Upper lobe of right lung (tissue), 1 donor: ENCODE data around the gene CAPRIN2. TPM values are rescaled to one million over a fixed set of nuclear protein-coding genes. Genes with fewer than 3 reads are reported as not detected.

Source experiments
- ATAC-seq: fragments of 200-7000 bp; cut with Tn5 transposase; one replicate; pipeline ENCODE4 v1.9.1; 2020; ENCODE audit warnings: mild to moderate bottlenecking, moderate library complexity
- DNase-seq: peaks from one replicate; pipeline ENCODE4 v3.0.0-alpha.2; 2020
- H3K27ac ChIP-seq: fragments of 200-600 bp; one replicate; pipeline ENCODE4 v1.8.0; 2022
- H3K27me3 ChIP-seq: fragments of 200-600 bp; one replicate; pipeline ENCODE4 v1.8.0; 2022; ENCODE audit warnings: mild to moderate bottlenecking
- H3K36me3 ChIP-seq: fragments of 200-600 bp; one replicate; pipeline ENCODE4 v1.8.0; 2022
- H3K4me1 ChIP-seq: fragments of 200-600 bp; one replicate; pipeline ENCODE4 v1.8.0; 2022
- H3K4me3 ChIP-seq: fragments of 200-600 bp; one replicate; pipeline ENCODE4 v1.8.0; 2022; ENCODE audit warnings: mild to moderate bottlenecking
- H3K9me3 ChIP-seq: fragments of 200-600 bp; one replicate; pipeline ENCODE4 v1.8.0; 2022
- CTCF ChIP-seq: fragments of 200-600 bp; IDR thresholded peaks from one replicate; pipeline ENCODE4 v1.8.0; 2022; ENCODE audit warnings: antibody characterized with exemption
- intact Hi-C: fragments of 100-400 bp; cut with DNase I; formaldehyde crosslinking; loops from one replicate; pipeline ENCODE4 v1.11.0; 2022
- total RNA-seq: library from RNA; stranded (reverse); fragmentation: NEBNext Ultra II Directional; extraction: Animal tissue kit (Norgen Biotek cat#: 25700); gene quantifications from one replicate; pipeline ENCODE4 v1.2.1, GENCODE V29; 2021
- donor health status: DM: no; HTN: yes; CAD: no; lungs with severe emphysema.

Gene CAPRIN2
- total RNA-seq, 1 donor from 2014 or later: 17.2 TPM

GRCh38 chr12:30794591-30795409, 40.0 kb upstream of the CAPRIN2 start:
- Histone ChIP-seq H3K9me3 (no peaks in the 10 kb centered on the region), H3K4me1 (peaks cover 4% of the 10 kb centered on the region), H3K27me3 (peaks cover 9% of the 10 kb centered on the region), H3K27ac (peak overlapping the region; percentile 24), H3K36me3 (no peaks in the 10 kb centered on the region), H3K4me3 (peak overlapping the region; percentile 57)
- intact Hi-C loops: no loop called here
- no peak for TF ChIP-seq CTCF
- ATAC-seq (peak; percentile 4), DNase-seq (no peak)

GRCh38 chr12:30794020-30794419, 39.3 kb upstream of the CAPRIN2 start:
- H3K36me3 ChIP-seq: no peaks in the 10 kb centered on the region
- DNase-seq (no peak), ATAC-seq (no peak)
- H3K4me1 ChIP-seq: peaks cover 4% of the 10 kb centered on the region
- intact Hi-C loops: no loop called here
- TF ChIP-seq CTCF: no peak
- H3K4me3 ChIP-seq: no peak overlapping the region
- H3K9me3 ChIP-seq: no peaks in the 10 kb centered on the region
- no peak overlapping the region for H3K27ac ChIP-seq
- H3K27me3 ChIP-seq: peaks cover 9% of the 10 kb centered on the region

GRCh38 chr12:30792648-30793499, 38.1 kb upstream of the CAPRIN2 start:
- no peaks in the 10 kb centered on the region for H3K9me3 ChIP-seq
- no peak overlapping the region for H3K4me3 ChIP-seq
- no peaks in the 10 kb centered on the region for H3K36me3 ChIP-seq
- peaks cover 4% of the 10 kb centered on the region for H3K4me1 ChIP-seq
- no peak for ATAC-seq
- no peak for DNase-seq
- H3K27ac ChIP-seq: no peak overlapping the region
- no peak for TF ChIP-seq CTCF
- intact Hi-C loops: no loop called here
- peaks cover 9% of the 10 kb centered on the region for H3K27me3 ChIP-seq

- Histone ChIP-seq H3K27me3 (peaks cover 3% of the 10 kb centered on the region), H3K4me1 (peaks cover 4% of the 10 kb centered on the region), H3K36me3 (no peaks in the 10 kb centered on the region), H3K27ac (no peak overlapping the region), H3K4me3 (no peak overlapping the region), H3K9me3 (no peaks in the 10 kb centered on the region)
- ATAC-seq (no peak), DNase-seq (no peak)
- intact Hi-C loops: no loop called here
- no peak for TF ChIP-seq CTCF
Measured at GRCh38 chr12:30792085-30792484, 37.3 kb upstream of the CAPRIN2 start.

- TF ChIP-seq CTCF: no peak
- DNase-seq: no peak
- H3K36me3 ChIP-seq: no peaks in the 10 kb centered on the region
- no peak for ATAC-seq
- H3K27ac ChIP-seq: no peak overlapping the region
- no peaks in the 10 kb centered on the region for H3K9me3 ChIP-seq
- no peak overlapping the region for H3K4me3 ChIP-seq
- H3K27me3 ChIP-seq: no peaks in the 10 kb centered on the region
- intact Hi-C loops: no loop called here
- no peaks in the 10 kb centered on the region for H3K4me1 ChIP-seq
Measured at GRCh38 chr12:30788754-30789153, 34.0 kb upstream of the CAPRIN2 start.
